Right lobe of liver (tissue), 4 donors: Measurements from ENCODE around the gene RPS14.

Experiments
- POLR2A ChIP-seq: fragments of 450-650 bp; IDR thresholded peaks from one replicate; pipeline ENCODE4 v1.6.1; 2017; ENCODE audit warnings: antibody characterized with exemption, mild to moderate bottlenecking
- TF ChIP-seq, protein P1 (sequence below), 4 donors: fragments of 200-600 bp in 3 of 4; fragments of 450-650 bp in 1 of 4; IDR thresholded peaks; one replicate each; pipeline versions ENCODE4 v1.5.1 to v1.8.0; 2016 to 2022; ENCODE audit warnings: antibody characterized with exemption in 4 of 4, mild to moderate bottlenecking in 2 of 4
- donor health status: DM: no; HTN: no; CAD: no.
- donor health status: DM: no; HTN: no; CAD: no.
- donor health status: DM: no; HTN: yes; CAD: no.

DNA sequence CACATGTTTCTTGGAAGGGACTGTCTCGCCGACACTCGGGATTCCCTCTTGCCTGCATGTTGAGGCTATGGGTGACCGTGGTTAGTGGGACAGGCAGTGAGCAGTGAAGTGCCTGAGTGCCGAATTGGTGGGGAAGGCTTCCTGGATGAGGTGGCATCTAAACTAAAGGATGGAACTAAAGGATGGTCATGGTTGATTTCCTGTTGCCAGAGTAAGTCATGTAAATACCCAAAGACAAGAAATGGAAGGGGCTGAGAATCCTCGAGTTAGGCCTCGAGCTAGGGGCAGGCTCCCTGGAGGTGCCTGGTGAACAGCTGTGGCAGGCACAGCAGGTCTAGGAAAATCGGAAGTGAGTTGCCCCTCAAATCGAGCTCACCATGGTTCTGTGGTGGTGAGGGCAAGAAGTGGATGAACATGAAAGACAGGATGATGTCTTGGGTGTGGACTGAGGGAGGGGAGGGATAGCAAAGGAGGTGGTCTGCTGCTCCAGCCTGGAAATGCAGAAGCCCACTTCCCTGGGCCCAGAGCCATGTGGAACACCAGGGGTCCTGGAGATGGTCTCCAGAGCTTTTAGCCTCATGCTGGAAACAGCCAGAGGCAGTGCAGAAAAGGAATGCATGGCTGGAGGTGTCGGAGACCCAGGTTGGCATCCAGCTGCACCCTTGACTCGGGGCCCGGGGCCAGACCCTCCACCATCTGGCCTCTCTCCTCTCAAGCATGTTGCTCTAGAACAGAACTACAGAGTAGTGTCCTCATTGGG, 49.0 kb downstream of the RPS14 start:
- TF ChIP-seq, protein P1, sequence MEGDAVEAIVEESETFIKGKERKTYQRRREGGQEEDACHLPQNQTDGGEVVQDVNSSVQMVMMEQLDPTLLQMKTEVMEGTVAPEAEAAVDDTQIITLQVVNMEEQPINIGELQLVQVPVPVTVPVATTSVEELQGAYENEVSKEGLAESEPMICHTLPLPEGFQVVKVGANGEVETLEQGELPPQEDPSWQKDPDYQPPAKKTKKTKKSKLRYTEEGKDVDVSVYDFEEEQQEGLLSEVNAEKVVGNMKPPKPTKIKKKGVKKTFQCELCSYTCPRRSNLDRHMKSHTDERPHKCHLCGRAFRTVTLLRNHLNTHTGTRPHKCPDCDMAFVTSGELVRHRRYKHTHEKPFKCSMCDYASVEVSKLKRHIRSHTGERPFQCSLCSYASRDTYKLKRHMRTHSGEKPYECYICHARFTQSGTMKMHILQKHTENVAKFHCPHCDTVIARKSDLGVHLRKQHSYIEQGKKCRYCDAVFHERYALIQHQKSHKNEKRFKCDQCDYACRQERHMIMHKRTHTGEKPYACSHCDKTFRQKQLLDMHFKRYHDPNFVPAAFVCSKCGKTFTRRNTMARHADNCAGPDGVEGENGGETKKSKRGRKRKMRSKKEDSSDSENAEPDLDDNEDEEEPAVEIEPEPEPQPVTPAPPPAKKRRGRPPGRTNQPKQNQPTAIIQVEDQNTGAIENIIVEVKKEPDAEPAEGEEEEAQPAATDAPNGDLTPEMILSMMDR (IDR thresholded peaks at IDR 0.05), result no peak
- TF ChIP-seq POLR2A, result no peak
